Motor neuron (in vitro differentiated cells): ENCODE measurements around the gene FAM50A. TPM values are rescaled to one million over a fixed set of nuclear protein-coding genes. Genes with fewer than 3 reads are reported as not detected.

Experiments used
- ATAC-seq, 8 experiments: fragments of 200-7000 bp; cut with Tn5 transposase; replicated peaks in 6 of 8; 2 replicates each; pipeline ENCODE4 v1.8.0; 2021; ENCODE audit warnings: mild to moderate bottlenecking in 8 of 8, moderate library complexity in 8 of 8
- H3K27ac ChIP-seq, 2 donors: fragments of 250-450 bp; sonication (Bioruptor Pico); 2 replicates each; pipeline ENCODE4 v1.9.0; 2021; ENCODE audit warnings: antibody characterized with exemption in 2 of 2, mild to moderate bottlenecking in 2 of 2, moderate library complexity in 1 of 2
- H3K4me1 ChIP-seq, 2 donors: fragments of 250-450 bp; sonication (Bioruptor Pico); replicated peaks in 1 of 2; 2 replicates each; pipeline ENCODE4 v1.6.1; 2021; ENCODE audit warnings: antibody characterized with exemption in 2 of 2, mild to moderate bottlenecking in 2 of 2, moderate library complexity in 1 of 2
- H3K4me3 ChIP-seq, 5 donors: fragments of 250-450 bp; sonication (Bioruptor Pico); 2 replicates each; pipeline ENCODE4 v1.9.0; 2021; ENCODE audit warnings: antibody characterized with exemption in 5 of 5, mild to moderate bottlenecking in 5 of 5, moderate library complexity in 4 of 5
- WGBS, 10 experiments: fragments of 450-650 bp; shearing (Covaris generic); methylation state at CpG; one replicate each; pipeline ENCODE4 v1.0.0; 2022; 5-methylcytosine and 5-hydroxymethylcytosine counted together
- in situ Hi-C, 9 experiments: fragments of 400-800 bp; cut with MboI; loops; one replicate each; pipeline ENCODE4 v1.15.0; 2021; ENCODE audit warnings: low sequenced_read_pairs in 9 of 9, low pct_unique_long_range_greater_than_20kb in 2 of 9; ENCODE audit not compliant: unreplicated experiment in 9 of 9
- total RNA-seq, 8 experiments: library from RNA; unstranded; fragments of 300-600 nt; gene quantifications; 2 replicates each; pipeline versions ENCODE4 v1.2.3 to v1.2.4, GENCODE V29; 2022

FAM50A gene
- total RNA-seq, 8 experiments from 2014 or later = 52.4 to 127 (median 74.5) TPM

GRCh38 chrX:154466907-154467306 is 23.0 kb downstream of the FAM50A start:
- no peak for ATAC-seq
- no peak overlapping the region for H3K4me3 ChIP-seq
- peaks cover 0 to 2% of the 10 kb centered on the region in 2 donors for H3K4me1 ChIP-seq
- in situ Hi-C loops = no loop called here
- H3K27ac ChIP-seq = no peak overlapping the region
- 96% methylated on average over 5 of the region's 15 CpGs; no CpG with 5 or more reads in 9 of the 10 experiments for WGBS, 10 experiments

- WGBS, 10 experiments = no CpG with 5 or more reads among the region's 21 CpGs
- Histone ChIP-seq H3K27ac (no peak overlapping the region), H3K4me1 (no peaks in the 10 kb centered on the region), H3K4me3 (no peak overlapping the region)
- in situ Hi-C loops = no loop called here
- no peak for ATAC-seq
Observed at GRCh38 chrX:154467556-154467955, 23.6 kb downstream of the FAM50A start.

GRCh38 chrX:154468217-154468616 is 24.3 kb downstream of the FAM50A start:
- ATAC-seq = no peak

GRCh38 chrX:154469114-154469513 is 25.2 kb downstream of the FAM50A start:
- WGBS, 10 experiments = 100% methylated on average over 1 of the region's 9 CpGs; no CpG with 5 or more reads in 9 of the 10 experiments
- in situ Hi-C loops = no loop called here
- no peaks in the 10 kb centered on the region for H3K4me1 ChIP-seq
- no peak for ATAC-seq
- no peak overlapping the region for H3K27ac ChIP-seq
- no peak overlapping the region for H3K4me3 ChIP-seq

More at GRCh38 chrX:154468217-154468616, 24.3 kb downstream of the FAM50A start:
- Histone ChIP-seq H3K4me3 (no peak overlapping the region), H3K27ac (no peak overlapping the region), H3K4me1 (no peaks in the 10 kb centered on the region)
- no CpG with 5 or more reads among the region's 23 CpGs for WGBS, 10 experiments
- in situ Hi-C loops = no loop called here

DNA sequence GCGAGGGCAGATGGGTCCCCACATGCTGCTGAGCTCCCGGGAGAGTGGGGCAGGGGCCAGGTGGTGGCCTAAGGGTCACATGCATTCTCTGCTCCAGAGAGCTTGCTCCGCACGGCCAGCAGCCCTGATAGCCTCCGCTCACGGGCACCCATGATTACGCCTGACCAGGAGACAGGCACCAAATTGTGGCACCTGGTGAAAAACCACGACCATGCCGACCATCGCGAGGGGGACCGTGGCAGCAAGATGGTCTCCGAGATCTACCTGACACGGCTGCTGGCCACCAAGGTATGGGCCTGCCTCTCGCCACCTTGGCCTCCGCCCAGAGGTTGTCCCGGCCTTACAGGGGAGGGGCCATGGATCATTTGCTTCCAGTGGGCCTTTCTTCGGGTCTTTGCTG is 25.9 kb downstream of the FAM50A start:
- in situ Hi-C loops = no loop called here
- H3K27ac ChIP-seq = no peak overlapping the region
- H3K4me1 ChIP-seq = no peaks in the 10 kb centered on the region
- no peak for ATAC-seq
- no peak overlapping the region for H3K4me3 ChIP-seq
- WGBS, 10 experiments = 85 to 91% methylated on average over 4 to 7 of the region's 18 CpGs; no CpG with 5 or more reads in 8 of the 10 experiments

- ATAC-seq = no peak
- Histone ChIP-seq H3K4me1 (no peaks in the 10 kb centered on the region), H3K4me3 (no peak overlapping the region), H3K27ac (no peak overlapping the region)
- WGBS, 10 experiments = 95% methylated on average over 4 of the region's 14 CpGs; no CpG with 5 or more reads in 9 of the 10 experiments
- in situ Hi-C loops = no loop called here
Observed at GRCh38 chrX:154470434-154470833, 26.5 kb downstream of the FAM50A start.

DNA sequence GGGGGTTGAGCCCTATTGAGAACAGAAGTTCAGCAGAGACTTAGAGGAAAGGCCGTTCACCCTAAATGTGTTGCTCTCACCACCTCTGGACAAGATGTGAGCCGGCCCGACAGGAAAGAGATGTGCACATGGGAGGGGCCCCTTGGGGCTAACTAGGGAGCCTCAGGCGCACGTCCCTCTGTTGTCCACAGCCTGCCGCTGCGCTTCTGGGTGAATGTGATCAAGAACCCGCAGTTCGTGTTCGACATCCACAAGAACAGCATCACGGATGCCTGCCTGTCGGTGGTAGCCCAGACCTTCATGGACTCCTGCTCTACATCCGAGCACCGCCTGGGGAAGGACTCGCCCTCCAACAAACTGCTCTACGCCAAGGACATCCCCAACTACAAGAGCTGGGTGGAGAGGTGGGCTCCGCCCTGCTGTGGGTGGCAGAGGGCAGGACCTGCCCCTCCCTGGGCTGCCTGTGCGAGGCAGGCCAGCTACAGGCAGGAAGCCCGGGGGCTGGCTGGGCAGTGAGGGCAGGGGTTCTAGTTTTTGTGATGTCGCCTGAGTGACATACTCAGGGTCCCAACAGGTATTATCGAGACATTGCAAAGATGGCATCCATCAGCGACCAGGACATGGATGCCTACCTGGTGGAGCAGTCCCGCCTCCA is 27.1 kb downstream of the FAM50A start:
- H3K27ac ChIP-seq = no peak overlapping the region
- no peak for ATAC-seq
- no peak overlapping the region for H3K4me3 ChIP-seq
- in situ Hi-C loops = no loop called here
- 60 to 80% methylated on average over 1 of the region's 23 CpGs; no CpG with 5 or more reads in 8 of the 10 experiments for WGBS, 10 experiments
- no peaks in the 10 kb centered on the region for H3K4me1 ChIP-seq

DNA sequence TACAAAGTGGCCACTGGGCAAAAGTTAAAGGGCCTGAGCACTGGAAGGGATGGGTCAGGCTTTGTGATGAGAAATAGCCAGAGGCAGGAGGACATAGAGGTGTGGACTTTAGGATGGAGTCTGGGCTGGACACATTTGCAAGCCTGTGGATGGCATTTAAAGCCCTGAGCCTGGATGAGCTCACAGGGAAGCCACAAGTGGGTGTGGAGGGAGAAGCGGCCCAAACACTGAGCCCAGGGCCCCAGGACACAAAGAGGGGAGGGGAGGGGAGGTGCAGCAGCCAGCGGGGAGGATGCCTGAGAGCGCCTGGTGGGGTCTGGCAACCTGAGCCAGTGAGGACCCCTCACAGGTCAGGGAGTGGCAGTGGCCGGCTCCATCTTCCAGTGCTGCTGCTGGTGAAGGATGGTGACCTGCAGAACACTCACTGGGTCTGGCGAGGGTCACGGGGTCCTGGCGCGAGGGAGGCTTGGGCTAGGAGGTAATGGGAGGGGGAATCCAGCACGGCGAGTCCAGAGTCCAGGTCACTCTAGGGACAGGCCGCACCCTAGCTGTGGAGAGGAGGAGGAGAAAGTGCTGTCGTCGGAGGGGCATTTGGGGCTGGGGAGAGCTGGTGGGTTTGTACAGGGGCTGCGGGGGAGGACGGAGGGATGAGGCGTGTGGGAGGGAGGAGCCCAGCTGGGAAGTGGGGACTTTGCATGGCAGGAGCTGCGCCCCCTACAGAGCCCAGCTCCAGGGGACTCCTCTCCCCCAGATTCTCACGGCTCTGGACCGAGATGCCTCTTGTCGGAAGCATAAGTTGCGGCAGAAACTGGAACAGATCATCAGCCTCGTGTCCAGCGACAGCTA is 28.1 kb downstream of the FAM50A start:
- H3K27ac ChIP-seq = no peak overlapping the region
- no peak overlapping the region for H3K4me3 ChIP-seq
- H3K4me1 ChIP-seq = no peaks in the 10 kb centered on the region
- in situ Hi-C loops = no loop called here
- WGBS, 10 experiments = no CpG with 5 or more reads among the region's 23 CpGs
- peak in 5 of 8 experiments; percentile 6 to 87 (median 19) for ATAC-seq

DNA sequence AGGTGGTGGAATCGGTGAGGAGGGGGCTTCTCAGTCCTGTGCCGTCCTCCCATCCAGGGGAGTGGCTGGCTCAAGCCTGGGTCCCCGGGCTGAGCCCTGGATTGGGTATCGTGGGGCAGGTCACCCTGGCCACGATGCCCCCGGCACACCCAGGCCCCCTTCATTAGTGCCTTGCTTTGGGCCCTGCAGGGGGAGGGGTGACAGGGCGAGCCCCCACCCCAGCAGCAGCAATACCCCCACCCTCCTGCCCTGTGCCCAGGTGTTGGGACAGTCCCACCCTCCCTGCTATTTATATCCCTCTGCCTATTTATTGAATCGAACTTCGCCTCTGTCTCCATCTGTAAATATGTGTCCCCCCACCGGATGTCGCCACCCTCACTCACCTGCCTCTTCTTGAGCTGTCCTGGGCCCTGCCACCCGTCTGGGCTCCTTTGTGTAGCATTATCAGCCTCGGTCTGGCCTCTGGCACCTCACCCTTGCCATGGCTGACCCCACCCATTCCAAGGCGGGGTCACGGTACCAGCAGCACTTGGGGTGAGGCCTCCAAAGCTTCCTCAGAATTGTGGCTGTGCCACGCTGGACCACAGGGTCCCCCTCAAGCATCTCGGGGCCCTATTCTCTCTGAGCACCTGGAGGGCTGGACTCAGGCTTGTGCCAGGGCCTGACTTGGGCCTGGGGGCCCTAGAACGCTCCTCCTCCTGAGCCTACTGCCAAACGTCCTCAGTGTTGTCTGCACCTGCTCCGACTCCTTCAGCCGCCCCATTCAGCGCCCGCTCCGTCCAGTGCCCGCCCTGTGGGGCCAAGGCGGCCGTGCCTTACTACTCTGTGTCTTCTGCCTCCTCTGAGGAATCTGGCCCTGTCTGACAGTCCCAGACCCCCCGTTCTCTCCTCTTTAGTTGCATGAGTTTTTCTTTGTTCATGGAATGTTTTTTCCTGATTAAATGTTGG is 29.0 kb downstream of the FAM50A start:
- Histone ChIP-seq H3K4me3 (no peak overlapping the region), H3K4me1 (peaks cover 3 to 4% of the 10 kb centered on the region in 2 donors), H3K27ac (no peak overlapping the region)
- peak in 3 of 8 experiments; percentile 15 to 26 (median 20) for ATAC-seq
- WGBS, 10 experiments = 40 to 80% (median 62%) methylated on average over 1 to 7 of the region's 28 CpGs; no CpG with 5 or more reads in 7 of the 10 experiments
- in situ Hi-C loops = no loop called here

DNA sequence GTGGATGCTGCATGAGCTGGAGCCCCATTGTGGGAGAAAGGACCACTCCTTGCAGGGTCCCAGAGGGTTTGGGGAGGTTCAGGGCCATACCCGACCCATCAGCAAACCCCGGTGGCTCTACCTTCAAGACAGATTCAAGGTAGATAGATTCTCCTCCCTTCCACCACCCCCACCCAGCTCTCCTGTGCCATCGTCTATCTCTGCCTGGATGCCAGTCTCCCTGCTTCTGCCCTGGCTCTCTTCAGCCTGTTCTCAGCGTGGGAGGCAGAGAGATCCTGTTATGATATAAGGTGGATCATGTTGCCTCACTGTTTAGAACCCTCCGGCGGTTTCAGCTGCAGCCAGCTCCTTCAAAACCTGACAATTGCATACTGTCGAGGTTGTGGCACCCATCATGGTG is 29.7 kb downstream of the FAM50A start:
- in situ Hi-C loops = no loop called here
- ATAC-seq = no peak
- no peak overlapping the region for H3K4me3 ChIP-seq
- H3K4me1 ChIP-seq = peaks cover 4% of the 10 kb centered on the region in 2 donors
- 60 to 67% methylated on average over 2 to 3 of the region's 7 CpGs; no CpG with 5 or more reads in 8 of the 10 experiments for WGBS, 10 experiments
- no peak overlapping the region for H3K27ac ChIP-seq

GRCh38 chrX:154476821-154477220 is 32.9 kb downstream of the FAM50A start:
- no peak for ATAC-seq
- Histone ChIP-seq H3K4me3 (no peak overlapping the region), H3K4me1 (peaks cover 4 to 9% of the 10 kb centered on the region in 2 donors), H3K27ac (no peak overlapping the region)
- 60 to 96% (median 96%) methylated on average over 1 to 4 of the region's 8 CpGs; no CpG with 5 or more reads in 7 of the 10 experiments for WGBS, 10 experiments
- in situ Hi-C loops = no loop called here

DNA sequence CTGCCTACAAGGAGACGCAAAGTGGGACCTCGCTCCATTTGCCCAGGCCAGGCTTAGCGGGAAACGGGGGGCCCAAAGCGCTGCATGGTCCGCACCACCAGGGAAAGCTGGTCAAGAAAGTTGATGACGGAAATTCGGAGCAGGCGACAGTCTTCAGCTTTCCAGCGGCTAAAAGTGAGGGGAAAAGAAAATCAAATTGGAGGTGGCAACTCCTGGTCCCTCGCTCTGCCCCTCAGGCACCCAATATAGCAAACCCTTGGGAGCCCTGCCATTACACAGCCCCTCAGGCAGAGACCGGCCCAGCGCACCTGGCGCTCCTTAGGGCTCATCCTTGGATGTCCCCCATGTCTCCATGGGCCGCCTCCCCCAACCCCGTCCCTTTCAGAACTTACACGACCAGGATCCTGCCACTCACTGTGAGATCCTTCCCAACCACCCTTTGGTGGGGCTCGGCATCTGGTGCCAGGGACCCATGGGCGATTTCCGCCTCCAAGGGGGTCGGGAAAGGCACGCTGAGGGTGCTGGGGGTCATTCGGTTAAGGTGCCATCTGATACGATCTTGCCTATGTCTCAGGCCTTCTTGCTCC is 34.0 kb downstream of the FAM50A start:
- in situ Hi-C loops = no loop called here
- ATAC-seq = no peak
- WGBS, 10 experiments = 71 to 100% (median 76%) methylated on average over 1 to 10 of the region's 24 CpGs; no CpG with 5 or more reads in 7 of the 10 experiments
- Histone ChIP-seq H3K27ac (peak overlapping the region; percentile 66 to 94), H3K4me1 (peaks cover 4 to 9% of the 10 kb centered on the region in 2 donors), H3K4me3 (peak overlapping the region; percentile 36 to 48 (median 39))
